HEK293 (cell line): ENCODE measurements around the gene CMTM5.

Experiments used
- CTCF ChIA-PET: fragments of 350-600 bp; formaldehyde crosslinking; extraction: SDS; loops from one replicate; lab custom pipeline; 2021; ENCODE audit warnings: antibody characterized with exemption; lab: Yijun Ruan, JAX
- POLR2A ChIA-PET: fragments of 300-600 bp; formaldehyde crosslinking; extraction: SDS; loops from one replicate; lab custom pipeline; 2020; ENCODE audit warnings: antibody characterized with exemption, inconsistent platforms; lab: Yijun Ruan, JAX
- H3K27ac ChIP-seq: fragments of 200-500 bp; sonication (Bioruptor generic); 2 replicates; pipeline ENCODE4 v1.5.1; 2014; ENCODE audit warnings: low read depth, low read length, control low read depth, inconsistent platforms; ENCODE audit errors: extremely low read depth
- H3K36me3 ChIP-seq, 2 experiments: fragments of 200-500 bp in 1 of 2; sonication (Bioruptor generic) in 1 of 2; 1 replicate in 1 of 2; 2 replicates in 1 of 2; pipeline ENCODE4 v1.5.1; 2014 to 2017; ENCODE audit warnings: inconsistent platforms in 2 of 2, low read length in 2 of 2; ENCODE audit not compliant: control insufficient read depth in 2 of 2, insufficient read depth in 1 of 2
- H3K4me1 ChIP-seq: fragments of 200-500 bp; sonication (Bioruptor generic); 2 replicates; pipeline ENCODE4 v1.5.1; 2014; ENCODE audit warnings: mild to moderate bottlenecking, low read length, inconsistent platforms; ENCODE audit not compliant: control insufficient read depth, insufficient read depth
- H3K4me3 ChIP-seq: 2 replicates; pipeline ENCODE4 v1.5.1; 2011; ENCODE audit warnings: low read depth, mild to moderate bottlenecking, control low read depth, low read length, moderate library complexity
- H3K9me3 ChIP-seq: fragments of 200-500 bp; sonication (Bioruptor generic); 2 replicates; pipeline ENCODE4 v1.5.1; 2014; ENCODE audit warnings: low read depth, low read length, inconsistent platforms; ENCODE audit not compliant: control insufficient read depth, insufficient read depth
- GLI4 ChIP-seq: fragments of 450-650 bp; formaldehyde crosslinking; IDR thresholded peaks from 2 replicates; pipeline ENCODE4 v1.5.1; 2016; ENCODE audit warnings: missing biosample characterization, missing genetic modification characterization
- REPIN1 ChIP-seq: fragments of 450-650 bp; formaldehyde crosslinking; IDR thresholded peaks from 2 replicates; pipeline ENCODE4 v1.5.1; 2017; ENCODE audit warnings: missing biosample characterization, missing genetic modification characterization, low read depth
- ZFHX2 ChIP-seq: fragments of 450-650 bp; formaldehyde crosslinking; conservative IDR thresholded peaks from 2 replicates; pipeline ENCODE4 v1.5.1; 2016; ENCODE audit warnings: missing biosample characterization, missing genetic modification characterization
- ZNF112 ChIP-seq: fragments of 450-650 bp; formaldehyde crosslinking; IDR thresholded peaks from 2 replicates; pipeline ENCODE4 v1.5.0; 2017; ENCODE audit warnings: missing biosample characterization, missing genetic modification characterization
- ZNF155 ChIP-seq: fragments of 450-650 bp; formaldehyde crosslinking; IDR thresholded peaks from 2 replicates; pipeline ENCODE4 v1.5.1; 2016; ENCODE audit warnings: missing biosample characterization, missing genetic modification characterization
- ZNF16 ChIP-seq: fragments of 450-650 bp; formaldehyde crosslinking; IDR thresholded peaks from 2 replicates; pipeline ENCODE4 v1.5.1; 2016; ENCODE audit warnings: low read depth, missing biosample characterization, missing genetic modification characterization
- ZNF175 ChIP-seq: fragments of 450-650 bp; formaldehyde crosslinking; IDR thresholded peaks from 2 replicates; pipeline ENCODE4 v1.5.1; 2016; ENCODE audit warnings: missing biosample characterization, missing genetic modification characterization
- ZNF23 ChIP-seq: fragments of 450-650 bp; formaldehyde crosslinking; IDR thresholded peaks from 2 replicates; pipeline ENCODE4 v1.5.1; 2016; ENCODE audit warnings: missing biosample characterization, missing genetic modification characterization, borderline replicate concordance
- ZNF341 ChIP-seq: fragments of 450-650 bp; formaldehyde crosslinking; IDR thresholded peaks from 2 replicates; pipeline ENCODE4; 2016; ENCODE audit warnings: low read depth, missing biosample characterization, missing genetic modification characterization
- ZNF423 ChIP-seq: fragments of 450-650 bp; formaldehyde crosslinking; IDR thresholded peaks from 2 replicates; pipeline ENCODE4 v1.5.1; 2016; ENCODE audit warnings: missing biosample characterization, missing genetic modification characterization
- ZNF548 ChIP-seq: fragments of 450-650 bp; formaldehyde crosslinking; IDR thresholded peaks from 2 replicates; pipeline ENCODE4 v1.5.1; 2016; ENCODE audit warnings: missing biosample characterization, missing genetic modification characterization
- ZNF549 ChIP-seq: fragments of 450-650 bp; IDR thresholded peaks from 2 replicates; pipeline ENCODE4 v1.5.1; 2018; ENCODE audit warnings: missing biosample characterization, missing genetic modification characterization, mild to moderate bottlenecking, inconsistent platforms, moderate library complexity
- ZNF654 ChIP-seq: fragments of 450-650 bp; formaldehyde crosslinking; IDR thresholded peaks from 2 replicates; pipeline ENCODE4 v1.5.1; 2016; ENCODE audit warnings: low read depth, missing biosample characterization, missing genetic modification characterization
- ZNF76 ChIP-seq: fragments of 450-650 bp; formaldehyde crosslinking; IDR thresholded peaks from 2 replicates; pipeline ENCODE4; 2016; ENCODE audit warnings: low read depth, missing biosample characterization, missing genetic modification characterization, borderline replicate concordance
- ZNF768 ChIP-seq: fragments of 450-650 bp; formaldehyde crosslinking; IDR thresholded peaks from 2 replicates; pipeline ENCODE4 v1.5.1; 2018; ENCODE audit warnings: missing biosample characterization, mild to moderate bottlenecking, missing genetic modification characterization
- ZNF792 ChIP-seq: fragments of 450-650 bp; formaldehyde crosslinking; IDR thresholded peaks from 2 replicates; pipeline ENCODE4 v1.5.1; 2016; ENCODE audit warnings: missing biosample characterization, missing genetic modification characterization
- ZNF830 ChIP-seq: fragments of 450-650 bp; IDR thresholded peaks from 2 replicates; pipeline ENCODE4 v1.5.0; 2018; ENCODE audit warnings: missing biosample characterization, missing genetic modification characterization, low read depth, mild to moderate bottlenecking, moderate library complexity
- ZXDB ChIP-seq: fragments of 450-650 bp; formaldehyde crosslinking; IDR thresholded peaks from 2 replicates; pipeline ENCODE4 v1.5.1; 2016; ENCODE audit warnings: missing biosample characterization, missing genetic modification characterization
- TF ChIP-seq, protein P1 (sequence below): fragments of 450-650 bp; formaldehyde crosslinking; IDR thresholded peaks from 2 replicates; pipeline ENCODE4 v1.5.1; 2016; ENCODE audit warnings: missing biosample characterization, missing genetic modification characterization
- TF ChIP-seq, protein P2 (sequence below): fragments of 450-650 bp; formaldehyde crosslinking; IDR thresholded peaks from 2 replicates; pipeline ENCODE4 v1.5.1; 2017; ENCODE audit warnings: missing biosample characterization, missing genetic modification characterization
- TF ChIP-seq, protein P3 (sequence below): fragments of 450-650 bp; formaldehyde crosslinking; IDR thresholded peaks from 2 replicates; pipeline ENCODE4 v1.5.1; 2016; ENCODE audit warnings: missing biosample characterization, missing genetic modification characterization

CMTM5 gene

DNA sequence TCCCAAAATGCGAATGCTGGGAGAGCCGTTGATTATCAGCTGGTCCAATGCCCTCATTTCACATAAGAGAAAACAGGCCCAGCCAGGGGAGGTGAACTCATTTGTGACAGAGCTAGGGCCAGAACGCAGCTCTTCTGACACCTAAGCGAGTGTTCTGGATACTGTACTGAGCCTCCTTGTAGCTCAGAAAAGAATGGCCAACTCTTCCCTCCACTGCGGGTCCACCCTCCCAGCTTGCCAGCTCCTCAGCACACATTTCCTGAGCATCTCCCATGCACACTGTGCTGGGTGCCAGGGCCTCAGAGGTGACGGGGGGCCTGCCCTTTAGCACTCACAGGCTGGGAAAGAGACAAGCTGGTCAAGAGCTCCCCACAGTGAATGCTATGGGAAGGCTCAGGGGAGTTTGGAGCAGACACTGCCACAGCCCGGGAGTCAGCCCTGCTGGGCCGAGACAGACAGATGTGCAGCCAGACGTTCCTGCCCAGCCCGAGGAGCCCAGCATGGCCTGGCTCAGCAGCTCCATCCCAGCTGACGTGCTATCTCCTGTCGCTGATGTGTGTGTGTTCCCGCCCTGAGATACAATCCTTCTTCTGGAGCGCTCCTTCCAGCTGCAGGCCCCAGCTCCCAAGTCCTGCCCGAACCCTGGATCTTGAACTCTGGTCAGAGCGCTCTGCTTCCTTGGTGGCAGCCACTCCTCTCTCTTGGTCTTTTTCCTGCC, 3.5 kb downstream of the CMTM5 start:
- no peaks in the 10 kb centered on the region for H3K4me1 ChIP-seq
- no peaks in the 10 kb centered on the region for H3K9me3 ChIP-seq
- no peak overlapping the region for H3K4me3 ChIP-seq
- TF ChIP-seq ZNF76 (tag by site-specific recombination) (0 out of 2 replicates have a peak, but pooled peaks have one; percentile 3), ZNF792 (no peak)
- no peak overlapping the region for H3K27ac ChIP-seq
- CTCF ChIA-PET, result interaction anchor here (0.5 to 4.3 kb wide), 48 partner anchors 11 to 1458 kb away, joined by 3 to 61 read pairs (median 4); partner anchors contain the start of gene PABPN1
- POLR2A ChIA-PET, result interaction anchor here (1.8 kb wide), 1 partner anchor 54 kb away, joined by 12 read pairs; no protein-coding TSS in a partner anchor
- no peaks in the 10 kb centered on the region for H3K36me3 ChIP-seq

DNA sequence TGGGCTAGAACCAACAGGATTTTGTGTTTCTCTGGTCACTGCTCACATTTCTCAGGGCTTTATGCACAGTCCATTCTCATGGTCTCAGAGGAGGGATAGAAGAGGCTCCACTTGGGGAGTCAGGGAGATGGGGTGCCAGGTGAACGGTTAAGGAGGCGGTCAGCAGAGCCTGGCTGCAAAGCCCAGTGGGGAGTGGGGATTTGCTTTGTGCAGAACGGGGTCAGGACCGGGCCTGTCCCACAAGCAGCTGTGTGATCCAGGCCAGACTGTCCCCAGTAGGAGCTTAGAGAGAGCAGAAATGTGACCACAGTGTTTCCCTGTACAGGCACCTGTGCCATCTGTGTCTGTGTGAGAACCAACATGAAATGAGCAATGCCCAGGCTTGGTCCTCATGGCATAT, 4.1 kb downstream of the CMTM5 start:
- no peak overlapping the region for H3K27ac ChIP-seq
- no peak overlapping the region for H3K4me3 ChIP-seq
- no peaks in the 10 kb centered on the region for H3K9me3 ChIP-seq
- ChIA-PET POLR2A (interaction anchor here (1.8 kb wide), 1 partner anchor 54 kb away, joined by 12 read pairs; no protein-coding TSS in a partner anchor), CTCF (interaction anchor here (0.9 to 4.3 kb wide), 15 partner anchors 11 to 312 kb away, joined by 3 to 61 read pairs (median 4); no protein-coding TSS in a partner anchor)
- no peaks in the 10 kb centered on the region for H3K36me3 ChIP-seq
- no peaks in the 10 kb centered on the region for H3K4me1 ChIP-seq
- TF ChIP-seq ZNF16 (tag by site-specific recombination) (no peak), ZNF830 (tag by site-specific recombination) (no peak), ZNF155 (no peak), ZNF341 (tag by site-specific recombination) (no peak), ZNF654 (tag by site-specific recombination) (no peak), ZFHX2 (tag by site-specific recombination) (no peak), ZNF549 (tag by site-specific recombination) (no peak), ZNF423 (tag by site-specific recombination) (no peak), ZNF175 (tag by site-specific recombination) (no peak), ZNF768 (tag by site-specific recombination) (no peak)
- TF ChIP-seq, protein P1, sequence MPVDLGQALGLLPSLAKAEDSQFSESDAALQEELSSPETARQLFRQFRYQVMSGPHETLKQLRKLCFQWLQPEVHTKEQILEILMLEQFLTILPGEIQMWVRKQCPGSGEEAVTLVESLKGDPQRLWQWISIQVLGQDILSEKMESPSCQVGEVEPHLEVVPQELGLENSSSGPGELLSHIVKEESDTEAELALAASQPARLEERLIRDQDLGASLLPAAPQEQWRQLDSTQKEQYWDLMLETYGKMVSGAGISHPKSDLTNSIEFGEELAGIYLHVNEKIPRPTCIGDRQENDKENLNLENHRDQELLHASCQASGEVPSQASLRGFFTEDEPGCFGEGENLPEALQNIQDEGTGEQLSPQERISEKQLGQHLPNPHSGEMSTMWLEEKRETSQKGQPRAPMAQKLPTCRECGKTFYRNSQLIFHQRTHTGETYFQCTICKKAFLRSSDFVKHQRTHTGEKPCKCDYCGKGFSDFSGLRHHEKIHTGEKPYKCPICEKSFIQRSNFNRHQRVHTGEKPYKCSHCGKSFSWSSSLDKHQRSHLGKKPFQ (tag by site-specific recombination), result no peak
- TF ChIP-seq, all 188 proteins: peak for 0

DNA sequence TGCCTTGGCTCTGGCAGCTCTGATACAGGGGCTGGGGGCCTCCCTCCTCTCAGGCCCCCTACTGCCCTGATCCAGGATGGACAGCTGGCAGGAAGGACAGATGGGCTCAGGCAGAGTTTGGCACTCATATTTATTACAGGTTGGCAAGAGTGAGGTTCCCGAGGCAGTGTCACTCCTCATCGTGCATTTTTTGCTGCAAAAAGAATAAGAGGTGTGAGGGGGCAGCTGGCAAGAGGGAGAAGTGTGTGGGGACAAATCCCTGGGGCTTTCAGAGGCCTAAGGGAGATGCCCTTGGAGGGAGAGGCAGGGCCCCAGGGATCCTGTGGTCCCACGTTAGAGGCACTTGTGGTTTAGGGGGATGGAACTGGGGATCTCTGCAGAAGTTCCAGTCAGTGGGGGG, 5.0 kb downstream of the CMTM5 start:
- H3K27ac ChIP-seq, result no peak overlapping the region
- H3K4me1 ChIP-seq, result no peaks in the 10 kb centered on the region
- H3K36me3 ChIP-seq, result no peaks in the 10 kb centered on the region
- CTCF ChIA-PET, result interaction anchor here (4.3 kb wide), 1 partner anchor 54 kb away, joined by 61 read pairs; no protein-coding TSS in a partner anchor
- TF ChIP-seq ZNF23 (tag by site-specific recombination) (no peak), ZXDB (tag by site-specific recombination) (no peak), ZNF112 (tag by site-specific recombination) (no peak), GLI4 (tag by site-specific recombination) (no peak), REPIN1 (no peak), ZNF548 (tag by site-specific recombination) (no peak)
- TF ChIP-seq, protein P2, sequence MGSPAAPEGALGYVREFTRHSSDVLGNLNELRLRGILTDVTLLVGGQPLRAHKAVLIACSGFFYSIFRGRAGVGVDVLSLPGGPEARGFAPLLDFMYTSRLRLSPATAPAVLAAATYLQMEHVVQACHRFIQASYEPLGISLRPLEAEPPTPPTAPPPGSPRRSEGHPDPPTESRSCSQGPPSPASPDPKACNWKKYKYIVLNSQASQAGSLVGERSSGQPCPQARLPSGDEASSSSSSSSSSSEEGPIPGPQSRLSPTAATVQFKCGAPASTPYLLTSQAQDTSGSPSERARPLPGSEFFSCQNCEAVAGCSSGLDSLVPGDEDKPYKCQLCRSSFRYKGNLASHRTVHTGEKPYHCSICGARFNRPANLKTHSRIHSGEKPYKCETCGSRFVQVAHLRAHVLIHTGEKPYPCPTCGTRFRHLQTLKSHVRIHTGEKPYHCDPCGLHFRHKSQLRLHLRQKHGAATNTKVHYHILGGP (tag by site-specific recombination), result no peak
- TF ChIP-seq, protein P3, sequence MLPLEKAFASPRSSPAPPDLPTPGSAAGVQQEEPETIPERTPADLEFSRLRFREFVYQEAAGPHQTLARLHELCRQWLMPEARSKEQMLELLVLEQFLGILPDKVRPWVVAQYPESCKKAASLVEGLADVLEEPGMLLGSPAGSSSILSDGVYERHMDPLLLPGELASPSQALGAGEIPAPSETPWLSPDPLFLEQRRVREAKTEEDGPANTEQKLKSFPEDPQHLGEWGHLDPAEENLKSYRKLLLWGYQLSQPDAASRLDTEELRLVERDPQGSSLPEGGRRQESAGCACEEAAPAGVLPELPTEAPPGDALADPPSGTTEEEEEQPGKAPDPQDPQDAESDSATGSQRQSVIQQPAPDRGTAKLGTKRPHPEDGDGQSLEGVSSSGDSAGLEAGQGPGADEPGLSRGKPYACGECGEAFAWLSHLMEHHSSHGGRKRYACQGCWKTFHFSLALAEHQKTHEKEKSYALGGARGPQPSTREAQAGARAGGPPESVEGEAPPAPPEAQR (tag by site-specific recombination), result no peak
- no peak overlapping the region for H3K4me3 ChIP-seq
- POLR2A ChIA-PET, result no interaction called here
- no peaks in the 10 kb centered on the region for H3K9me3 ChIP-seq
